GM12878 (cell line): ENCODE data around the gene PPA1. TPM values are rescaled to one million over a fixed set of nuclear protein-coding genes. Genes with fewer than 3 reads are reported as not detected.

Experiments used
- ATAC-seq: fragments of 200-7000 bp; cut with Tn5 transposase; 3 replicates; pipeline ENCODE4 v1.9.1; 2020; ENCODE audit warnings: mild to moderate bottlenecking, moderate library complexity
- BruUV-seq: library from RNA; stranded (reverse); fragments of 400-500 nt; replicated peaks from 2 replicates; lab custom pipeline; 2021; lab: Mats Ljungman, UMichigan
- CTCF ChIA-PET: fragments of 300-600 bp; sonication (Branson Sonifier 250); formaldehyde crosslinking; extraction: SDS; loops from one replicate; lab custom pipeline; 2021; ENCODE audit warnings: inconsistent platforms; lab: Yijun Ruan, JAX
- POLR2A ChIA-PET: fragments of 350-600 bp; formaldehyde crosslinking; extraction: SDS; loops from one replicate; lab custom pipeline; 2021; ENCODE audit warnings: inconsistent platforms; lab: Charles Lee
- RAD21 ChIA-PET: fragments of 300-600 bp; sonication (Branson Sonifier 250); formaldehyde crosslinking; loops from one replicate; lab custom pipeline; 2023; ENCODE audit warnings: antibody characterized with exemption; ENCODE audit not compliant: unreplicated experiment; lab: Charles Lee
- SMC1A ChIA-PET: fragments of 300-600 bp; sonication (Branson Sonifier 250); formaldehyde crosslinking; loops from one replicate; lab custom pipeline; 2023; ENCODE audit not compliant: unreplicated experiment, uncharacterized antibody; lab: Charles Lee
- DNase-seq: peaks from one replicate; pipeline ENCODE4 v3.0.0-alpha.2; 2011; ENCODE audit warnings: low read depth, low spot score
- FAIRE-seq: peaks from 3 replicates; lab custom pipeline; 2011; peaks lifted over from hg19 to GRCh38; lab: Jason Lieb, UNC
- H2AFZ ChIP-seq: 2 replicates; pipeline ENCODE4 v1.6.0; 2011; ENCODE audit warnings: low read depth, low read length, control low read depth; ENCODE audit not compliant: control insufficient read depth
- H3K27ac ChIP-seq: 2 replicates; pipeline ENCODE4 v1.5.1; 2011; ENCODE audit warnings: control low read depth; ENCODE audit not compliant: control insufficient read depth, insufficient read depth
- H3K27me3 ChIP-seq, 2 experiments: replicated peaks in 1 of 2; 2 replicates each; pipeline versions ENCODE4 v1.6.0 to v1.6.1; 2011; ENCODE audit warnings: low read length in 1 of 2; ENCODE audit not compliant: control insufficient read depth in 2 of 2, insufficient read depth in 2 of 2
- H3K36me3 ChIP-seq, 2 experiments: 2 replicates each; pipeline ENCODE4 v1.5.1; 2011; ENCODE audit warnings: low read length in 1 of 2; ENCODE audit not compliant: control insufficient read depth in 2 of 2, insufficient read depth in 2 of 2
- H3K4me1 ChIP-seq: 2 replicates; pipeline ENCODE4 v1.6.1; 2011; ENCODE audit warnings: mild to moderate bottlenecking, low read length, moderate library complexity, mixed read lengths; ENCODE audit not compliant: control insufficient read depth, insufficient read depth
- H3K4me2 ChIP-seq: 2 replicates; pipeline ENCODE4 v1.6.0; 2011; ENCODE audit warnings: control low read depth; ENCODE audit not compliant: control insufficient read depth, insufficient read depth
- H3K4me3 ChIP-seq: fragments of 200-600 bp; sonication (generic); 2 replicates; pipeline ENCODE4 v1.5.1; 2016
- H3K79me2 ChIP-seq: 2 replicates; pipeline ENCODE4 v1.6.0; 2011; ENCODE audit warnings: low read length; ENCODE audit not compliant: control insufficient read depth, insufficient read depth
- H3K9ac ChIP-seq: 2 replicates; pipeline ENCODE4 v1.8.0; 2011; ENCODE audit warnings: low read length, control low read depth, mixed read lengths; ENCODE audit not compliant: control insufficient read depth, insufficient read depth
- H3K9me3 ChIP-seq: replicated peaks from 3 replicates; pipeline ENCODE4 v1.5.1; 2011; ENCODE audit warnings: mild to moderate bottlenecking, low read length; ENCODE audit not compliant: control insufficient read depth, insufficient read depth
- H4K20me1 ChIP-seq: 2 replicates; pipeline ENCODE4 v1.6.0; 2011; ENCODE audit not compliant: control insufficient read depth, insufficient read depth
- EGR1 ChIP-seq, 2 experiments: IDR thresholded peaks; 1 replicate in 1 of 2; 2 replicates in 1 of 2; pipeline ENCODE4 v1.6.1; 2011 to 2012; ENCODE audit warnings: low read depth in 2 of 2, low read length in 2 of 2, borderline replicate concordance in 1 of 2, mild to moderate bottlenecking in 1 of 2, moderate library complexity in 1 of 2
- EZH2 ChIP-seq: IDR thresholded peaks from 2 replicates; pipeline ENCODE4 v1.6.1; 2012; ENCODE audit warnings: low read depth, mild to moderate bottlenecking, control low read depth, inconsistent platforms, low read length, borderline replicate concordance; ENCODE audit not compliant: control insufficient read depth
- JUNB ChIP-seq: IDR thresholded peaks from 2 replicates; pipeline ENCODE4 v1.6.1; 2016; ENCODE audit warnings: antibody characterized with exemption, mild to moderate bottlenecking
- MLLT1 ChIP-seq: fragments of 450-650 bp; IDR thresholded peaks from 2 replicates; pipeline ENCODE4 v1.6.1; 2016; ENCODE audit warnings: mild to moderate bottlenecking
- MTA3 ChIP-seq: IDR thresholded peaks from 2 replicates; pipeline ENCODE4 v1.6.1; 2012; ENCODE audit warnings: low read length, inconsistent platforms, borderline replicate concordance
- NFYB ChIP-seq: IDR thresholded peaks from 2 replicates; pipeline ENCODE4 v1.6.1; 2011; ENCODE audit warnings: low read depth, mild to moderate bottlenecking, low read length, improper control_type of control experiment, moderate library complexity; ENCODE audit not compliant: insufficient read depth
- TCF12 ChIP-seq: IDR thresholded peaks from 2 replicates; pipeline ENCODE4 v1.6.1; 2011; ENCODE audit warnings: low read depth, mild to moderate bottlenecking, low read length
- ZBTB33 ChIP-seq: fragments of 450-650 bp; IDR thresholded peaks from 2 replicates; pipeline ENCODE4 v1.6.1; 2017; ENCODE audit warnings: mild to moderate bottlenecking
- ZSCAN29 ChIP-seq: fragments of 450-650 bp; IDR thresholded peaks from 2 replicates; pipeline ENCODE4 v1.6.1; 2017; ENCODE audit warnings: mild to moderate bottlenecking, moderate library complexity
- WGBS: methylation state at CpG from one replicate; pipeline ENCODE4 v1.1.6; 2016; ENCODE audit warnings: low lambda C conversion rate; ENCODE audit not compliant: insufficient replicate concordance, insufficient coverage; ENCODE audit errors: missing lambda C conversion rate; 5-methylcytosine and 5-hydroxymethylcytosine counted together
- in situ Hi-C: fragments of 300-500 bp; cut with MboI; formaldehyde crosslinking; loops from 9 replicates; pipeline ENCODE4 v1.14.3; 2018; ENCODE audit warnings: mixed read lengths
- intact Hi-C: fragments of 100-400 bp; cut with micrococcal nuclease; formaldehyde crosslinking; loops from one replicate; pipeline ENCODE4 v1.14.2; 2022; ENCODE audit not compliant: unreplicated experiment
- polyA plus RNA-seq, 11 experiments: library from polyadenylated mRNA; depleted of rRNA in 4 of 11; unstranded in 6 of 11; stranded (reverse) in 5 of 11; fragments of >200 nt; fragmentation: Nextera tagmentation in 4 of 11; fragmentation: Illumina TruSeq in 1 of 11; extraction: Ambion mirVana in 4 of 11; extraction: Trizol in 1 of 11; gene quantifications; 1 replicate in 1 of 11; 2 replicates in 10 of 11; pipeline versions ENCODE4 v1.2.1 to v1.2.3, GENCODE V29; 2011 to 2016; ENCODE audit warnings: inconsistent platforms in 2 of 11, missing spikeins in 2 of 11, low read depth in 1 of 11
- total RNA-seq, 4 experiments: library from RNA; depleted of rRNA in 3 of 4; stranded (reverse); fragments of >200 nt in 3 of 4; fragmentation: Illumina TruSeq in 1 of 4; extraction: Trizol in 1 of 4; gene quantifications; 2 replicates each; pipeline versions ENCODE4 v1.2.1 to v1.2.3, GENCODE V29; 2013 to 2021

PPA1 gene
- total and polyA plus RNA-seq, 10 of the 15 experiments (the other 5 are each of a cell fraction or from before 2014, with no cell fraction given): 224 to 452 (median 346) TPM

GRCh38 chr10:70271996-70272924 lies 39.0 kb upstream of the PPA1 start:
- intact Hi-C loops: loop anchor here (2.0 to 5.0 kb wide), 4 partner anchors 40 to 93 kb away; partner anchors contain the start of gene PPA1
- CTCF ChIA-PET: interaction anchor here (0.7 to 18.7 kb wide), 21 partner anchors 8 to 156 kb away, joined by 3 to 756 read pairs (median 9); partner anchors contain the start of genes PPA1 and TYSND1

More at GRCh38 chr10:70271996-70272924, 39.0 kb upstream of the PPA1 start:
- Histone ChIP-seq H3K27ac (peak overlapping the region; percentile 29), H3K9me3 (no peaks in the 10 kb centered on the region; the same call in 2 of the 3 replicates), H3K4me3 (no peak overlapping the region), H2AFZ (peak overlapping the region; percentile 15; the same call in 1 of the 2 replicates)
- FAIRE-seq: no peak
- RAD21 ChIA-PET: interaction anchor here (0.7 to 8.2 kb wide), 13 partner anchors 12 to 667 kb away, joined by 3 to 90 read pairs (median 9); partner anchors contain the start of genes NPFFR1, PPA1 and TYSND1
- no peak for TF ChIP-seq NFYB
- TF ChIP-seq TCF12: no peak
- no peak for TF ChIP-seq ZSCAN29
- TF ChIP-seq ZBTB33: no peak
- TF ChIP-seq MTA3: 0 out of 2 replicates have a peak, but pooled peaks have one; percentile 24
- no peak for TF ChIP-seq EZH2
- no peak for TF ChIP-seq JUNB
- TF ChIP-seq EGR1 (IDR thresholded peaks at IDR 0.05; ENCODE audit: borderline replicate concordance in 1 of 2, low read depth in 2 of 2, low read length in 2 of 2): 0 out of 3 replicates have a peak, but pooled peaks of 1 of the 2 experiments have one; percentile 2
- TF ChIP-seq MLLT1: peak; percentile 94
- TF ChIP-seq, all 136 proteins: peak for 3
- no peaks in the 10 kb centered on the region for H3K36me3 ChIP-seq
- POLR2A ChIA-PET: interaction anchor here (0.7 to 3.6 kb wide), 6 partner anchors 9 to 92 kb away, joined by 3 to 20 read pairs (median 4); no protein-coding TSS in a partner anchor
- in situ Hi-C loops: loop anchor here (5.0 kb wide), 1 partner anchor 85 kb away; no protein-coding TSS in a partner anchor
- 79% methylated on average over 17 of the region's 17 CpGs for WGBS
- SMC1A ChIA-PET: interaction anchor here (1.0 to 12.9 kb wide), 14 partner anchors 10 to 105 kb away, joined by 3 to 274 read pairs (median 8); no protein-coding TSS in a partner anchor
- peaks cover 31% of the 10 kb centered on the region for H3K4me1 ChIP-seq
- no peaks in the 10 kb centered on the region for H4K20me1 ChIP-seq
- no TSS peak for BruUV-seq
- ATAC-seq (peak; percentile 10), DNase-seq (no peak)
- peak overlapping the region; percentile 57; the same call in 1 of the 2 replicates for H3K4me2 ChIP-seq
- H3K9ac ChIP-seq: no peak overlapping the region
- H3K27me3 ChIP-seq: no peaks in the 10 kb centered on the region
- H3K79me2 ChIP-seq: no peaks in the 10 kb centered on the region
